ENCODE results near the gene ARHGEF12. TPM values are rescaled to one million over a fixed set of nuclear protein-coding genes. Genes with fewer than 3 reads are reported as not detected.

ARHGEF12 gene
- polyA plus RNA-seq, 1 donor, result 34.2 TPM

DNA sequence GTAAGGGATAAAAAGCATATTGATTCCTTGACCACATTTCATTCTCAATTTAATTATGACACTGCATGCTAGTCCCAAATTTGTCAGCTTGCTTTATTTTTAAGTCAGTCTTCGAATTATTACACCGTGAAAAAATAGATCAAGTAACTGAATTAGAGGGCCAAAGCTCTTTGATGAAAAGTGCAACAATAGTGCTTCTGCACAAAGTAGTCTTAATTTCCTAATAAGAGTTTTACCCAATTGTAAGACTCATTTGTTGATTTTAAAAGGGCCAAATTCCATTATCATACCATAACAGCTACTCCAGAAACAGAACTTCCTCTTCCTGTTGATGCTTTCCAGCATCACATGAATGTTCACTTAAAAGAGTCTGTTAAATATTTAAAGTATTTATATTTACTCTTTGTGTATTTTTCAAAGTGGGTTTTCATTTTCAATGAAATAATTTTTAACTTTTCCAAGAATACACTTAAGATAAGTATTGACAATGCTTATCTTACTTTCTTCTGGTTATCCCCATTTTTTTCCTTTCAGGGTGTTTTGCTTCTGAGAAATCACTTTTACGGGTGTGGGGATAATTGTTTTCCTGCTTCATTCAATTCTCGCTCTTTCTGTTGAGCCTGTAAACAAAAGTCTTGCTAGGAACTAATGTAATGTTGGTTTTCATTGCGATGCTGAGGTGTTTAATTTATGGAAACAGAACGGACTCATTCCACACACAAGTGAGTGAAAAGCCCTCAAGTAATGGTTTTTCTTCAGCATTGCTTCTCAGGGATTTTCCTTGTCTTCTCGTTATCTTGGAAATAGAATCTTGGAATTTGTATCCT, 2.1 kb downstream of the ARHGEF12 start:
- DNase-seq (ENCODE audit: low read depth), result no peak

DNA sequence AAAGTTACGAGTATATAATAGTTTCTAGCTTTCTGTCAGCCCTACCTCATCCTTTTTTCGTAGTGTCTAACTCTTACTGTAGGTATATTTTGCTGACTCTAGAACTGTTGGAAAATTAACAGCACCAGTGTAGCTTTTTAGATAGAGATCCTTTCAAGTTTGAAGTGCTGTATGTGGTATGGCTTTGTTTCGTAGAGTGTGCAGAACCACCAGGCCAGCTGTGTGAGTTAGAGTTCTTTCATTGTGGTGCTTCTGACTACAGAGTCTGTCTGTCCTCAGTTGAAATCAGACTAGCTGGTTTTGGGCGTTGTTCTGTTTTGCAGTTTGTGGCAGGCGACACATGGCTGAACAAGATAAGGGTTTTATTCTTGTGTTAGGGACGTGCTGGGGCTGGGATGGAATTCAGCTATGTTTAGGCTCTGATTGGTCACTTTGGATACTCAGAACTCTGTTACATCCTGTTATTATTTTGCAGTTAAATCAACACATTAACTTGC, 3.2 kb downstream of the ARHGEF12 start:
- DNase-seq (ENCODE audit: low read depth), result no peak

DNA sequence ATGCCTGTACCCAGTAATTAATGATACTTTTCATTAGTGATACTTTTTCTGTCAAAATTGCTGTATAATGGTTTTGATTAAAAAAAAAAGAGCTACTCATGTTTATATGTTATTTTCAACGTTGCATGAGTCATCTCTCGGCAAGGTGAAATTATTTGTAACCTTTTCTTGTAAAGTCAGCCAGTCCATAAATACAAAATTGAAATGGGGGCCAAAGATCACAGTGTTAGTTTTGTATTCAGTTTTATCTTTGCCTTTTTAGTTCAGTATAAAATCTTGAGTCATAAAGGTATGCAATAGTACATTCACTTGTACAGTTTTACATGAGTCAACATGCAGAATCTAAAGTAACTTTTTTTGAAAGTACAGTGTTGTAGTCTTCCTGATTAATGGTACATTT, 4.3 kb downstream of the ARHGEF12 start:
- no peak for DNase-seq (ENCODE audit: low read depth)

DNA sequence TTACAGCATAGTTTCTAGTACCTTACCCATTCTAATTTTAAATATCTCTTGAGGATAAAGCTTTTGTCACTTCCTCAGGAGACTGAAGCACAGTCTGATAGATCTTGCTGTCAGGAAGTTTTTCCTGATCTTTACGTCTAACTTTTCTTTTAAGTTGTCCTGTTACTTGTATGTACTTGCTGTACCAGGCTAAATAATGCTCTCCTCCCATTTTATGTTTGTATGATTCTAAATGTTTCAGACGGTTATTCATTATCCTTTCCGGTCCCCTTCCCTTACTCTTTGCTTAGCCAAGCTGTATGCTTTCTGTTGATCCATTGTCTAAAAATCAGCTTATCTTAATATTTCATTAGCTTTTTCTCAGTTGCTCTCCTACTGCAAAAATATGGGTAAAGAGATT, 6.0 kb downstream of the ARHGEF12 start:
- DNase-seq (ENCODE audit: low read depth), result no peak

DNA sequence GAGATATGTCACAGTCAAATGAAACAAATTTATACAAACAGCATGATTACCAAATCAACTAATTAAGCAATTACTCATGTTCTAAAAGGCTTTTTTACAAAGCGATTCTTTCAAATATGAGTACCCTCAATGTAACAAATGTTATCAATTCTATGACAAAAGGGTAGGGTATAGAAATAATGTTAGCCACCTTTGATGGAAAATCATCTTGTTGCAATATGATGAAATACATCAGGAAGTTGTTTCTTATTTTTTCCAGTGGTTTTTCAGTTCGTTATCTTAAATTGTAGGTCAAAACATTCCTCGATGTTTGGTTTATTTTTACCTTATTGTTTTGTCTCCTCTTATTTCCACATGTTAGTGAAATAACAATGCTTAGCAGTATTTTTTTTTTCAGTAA, 6.5 kb downstream of the ARHGEF12 start:
- DNase-seq (ENCODE audit: low read depth), result no peak

DNA sequence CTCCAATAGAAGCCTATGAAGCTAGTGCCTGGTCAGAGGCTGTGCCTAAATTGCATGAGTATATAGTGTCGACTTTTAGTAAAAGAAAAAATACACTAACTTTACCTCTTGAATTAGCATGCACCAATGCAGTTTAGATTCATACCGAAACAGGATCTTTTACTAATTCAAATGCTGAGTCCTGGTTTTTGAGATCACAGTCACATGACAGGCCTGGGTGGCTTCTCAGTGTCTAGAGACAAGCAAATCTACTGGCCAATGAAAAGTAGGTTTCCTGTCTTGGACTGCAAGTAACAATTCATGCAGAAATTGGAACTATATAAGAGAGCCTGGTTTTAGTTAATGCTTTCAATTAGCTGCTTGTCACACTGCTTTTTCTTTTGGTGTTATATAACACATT, 7.2 kb downstream of the ARHGEF12 start:
- no peak for DNase-seq (ENCODE audit: low read depth)

DNA sequence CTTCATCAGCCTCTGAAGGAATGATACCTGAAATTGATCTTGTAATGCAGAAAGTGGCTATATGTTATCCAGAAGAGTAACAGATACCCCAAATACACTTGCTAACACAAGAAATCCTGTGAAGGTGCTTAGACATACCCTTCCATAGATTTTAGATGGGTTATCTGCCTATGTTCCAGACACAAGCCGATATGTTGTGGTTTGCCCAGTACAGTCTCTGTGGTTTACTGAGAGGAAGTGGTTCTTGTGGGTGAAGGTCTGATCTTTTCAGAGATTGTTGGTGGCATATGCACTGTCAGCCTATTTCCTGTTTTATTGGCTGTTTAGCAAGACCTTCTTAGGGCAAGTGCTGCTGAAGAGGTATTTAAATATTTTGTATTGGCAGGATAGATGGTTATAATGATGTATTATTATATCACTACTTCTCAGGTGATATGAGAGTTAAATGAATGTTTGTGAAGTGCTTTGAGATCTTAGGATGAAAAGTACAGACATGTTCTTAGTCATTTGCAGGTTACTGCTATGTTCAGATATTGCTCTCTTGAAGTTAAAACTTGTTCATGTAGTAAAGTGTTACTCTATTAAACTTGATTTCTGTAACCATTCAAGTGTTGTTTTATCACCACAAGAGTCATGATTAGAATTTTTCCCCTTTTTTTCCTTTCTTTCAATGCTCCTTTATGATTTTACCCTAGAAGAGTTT, 8.2 kb downstream of the ARHGEF12 start:
- no peak for DNase-seq (ENCODE audit: low read depth)

DNA sequence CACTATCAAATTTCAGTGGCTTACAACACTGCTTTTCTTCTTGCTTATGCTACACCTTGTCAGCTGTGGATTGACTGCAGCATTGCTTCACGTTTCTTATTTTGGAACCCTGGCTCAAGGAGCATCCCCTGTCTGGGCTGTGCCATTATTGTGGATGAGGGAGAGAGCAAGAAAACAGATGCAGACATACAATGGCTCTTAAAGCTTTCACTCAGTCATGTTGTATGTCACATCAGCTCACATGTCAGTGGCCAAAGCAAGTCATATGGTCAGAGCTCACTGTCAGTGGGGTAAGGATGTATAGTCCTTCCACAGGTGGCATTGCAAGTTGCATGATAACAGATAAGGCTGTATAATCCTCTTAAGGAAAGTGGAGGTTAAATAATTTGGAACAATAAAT, 10.0 kb downstream of the ARHGEF12 start:
- no peak for DNase-seq (ENCODE audit: low read depth)

DNA sequence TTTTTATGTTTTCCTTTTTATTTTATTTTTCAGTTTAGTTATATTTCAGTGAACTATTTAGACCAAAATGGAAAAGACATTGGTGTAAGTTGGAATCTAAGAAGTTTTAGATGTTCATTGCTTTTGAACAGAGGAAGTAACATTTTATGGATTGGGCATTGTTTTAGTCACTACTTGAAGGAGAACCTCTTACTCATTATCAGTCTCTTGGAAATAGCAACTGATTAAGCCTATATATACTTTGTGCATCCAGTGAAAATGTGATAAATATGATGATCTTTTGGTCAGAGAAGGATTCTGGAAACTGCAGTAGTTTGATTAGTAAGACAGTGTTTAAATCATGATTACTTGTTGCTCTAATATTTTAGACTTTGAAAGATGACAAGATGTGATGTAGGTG, 14.4 kb downstream of the ARHGEF12 start:
- no peak for DNase-seq (ENCODE audit: low read depth)

DNA sequence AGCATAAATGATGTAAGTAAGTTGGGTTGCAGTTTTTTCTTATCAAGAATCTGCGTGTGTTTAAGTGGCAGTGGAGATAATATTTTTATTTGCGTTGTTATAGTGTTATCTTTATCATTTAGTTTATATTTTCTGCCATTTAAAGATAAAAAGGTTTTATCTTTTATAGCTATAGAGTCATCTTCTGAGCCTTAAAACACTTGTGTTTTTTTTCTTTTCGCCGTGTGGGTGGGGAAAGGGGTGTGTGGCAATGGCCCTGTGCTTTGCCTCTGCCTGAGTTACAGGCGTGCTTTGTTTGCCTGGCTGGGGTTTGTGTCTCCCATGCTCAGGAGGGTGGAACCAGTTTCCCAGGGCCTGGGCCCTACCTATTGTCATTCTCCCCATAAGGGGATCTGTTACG, 16.2 kb downstream of the ARHGEF12 start:
- no peak for DNase-seq (ENCODE audit: low read depth)

DNA sequence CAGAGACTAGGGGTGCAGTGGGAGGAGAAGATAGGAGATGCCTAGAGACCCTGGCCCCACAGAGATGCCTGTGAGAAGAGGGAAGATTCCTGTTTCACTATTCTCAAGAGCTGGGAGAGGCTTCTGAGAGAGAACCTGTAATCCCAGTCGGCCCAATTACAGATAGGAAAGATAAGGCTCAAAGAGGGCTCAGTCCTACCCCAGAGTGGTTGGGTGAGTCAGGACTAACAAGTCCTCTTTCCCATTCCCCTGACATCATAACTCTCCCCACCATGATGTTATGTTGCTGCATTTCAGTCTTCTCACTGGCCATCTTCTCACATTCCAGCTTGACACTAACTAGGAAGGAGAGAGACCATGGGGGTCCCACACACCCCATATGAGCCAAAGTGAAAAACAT, 17.9 kb downstream of the ARHGEF12 start:
- DNase-seq (ENCODE audit: low read depth), result no peak

DNA sequence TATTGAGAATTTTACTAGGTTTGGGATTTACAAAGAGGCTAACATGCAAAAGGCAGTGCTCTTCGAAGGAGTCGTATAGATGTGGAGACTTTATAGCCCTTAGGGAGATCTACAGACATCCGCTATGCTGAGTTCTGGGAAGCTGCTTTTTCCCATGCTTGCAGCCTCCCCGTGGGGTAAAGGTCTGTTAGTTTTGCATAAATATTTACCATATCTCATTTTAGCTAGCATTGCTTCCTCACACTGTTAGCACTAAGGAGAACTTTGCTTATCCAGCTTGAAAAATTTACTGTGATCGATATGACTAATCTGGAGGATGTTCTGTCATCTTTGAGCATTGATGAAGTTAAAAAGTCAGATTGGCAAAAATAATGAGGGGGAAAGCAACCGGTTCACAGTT, 18.6 kb downstream of the ARHGEF12 start:
- no peak for DNase-seq (ENCODE audit: low read depth)

DNA sequence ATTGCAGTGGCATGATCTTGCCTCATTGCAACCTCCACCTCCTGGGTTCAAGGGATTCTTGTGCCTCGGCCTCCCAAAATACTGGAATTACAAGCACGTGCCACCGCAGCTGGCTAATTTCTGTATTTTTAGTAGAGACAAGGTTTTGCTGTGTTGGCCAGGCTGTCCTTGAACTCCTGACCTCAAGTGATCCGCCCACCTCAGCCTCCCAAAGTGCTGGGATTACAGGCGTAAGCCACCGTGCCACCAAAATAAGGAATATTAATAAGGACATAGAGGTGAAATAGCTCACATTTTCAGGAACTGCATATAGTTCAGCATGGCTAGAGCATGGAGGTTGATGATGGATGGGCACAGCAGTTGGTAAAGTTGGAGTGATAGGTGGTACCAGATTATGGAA, 21.4 kb downstream of the ARHGEF12 start:
- no peak for DNase-seq (ENCODE audit: low read depth)

DNA sequence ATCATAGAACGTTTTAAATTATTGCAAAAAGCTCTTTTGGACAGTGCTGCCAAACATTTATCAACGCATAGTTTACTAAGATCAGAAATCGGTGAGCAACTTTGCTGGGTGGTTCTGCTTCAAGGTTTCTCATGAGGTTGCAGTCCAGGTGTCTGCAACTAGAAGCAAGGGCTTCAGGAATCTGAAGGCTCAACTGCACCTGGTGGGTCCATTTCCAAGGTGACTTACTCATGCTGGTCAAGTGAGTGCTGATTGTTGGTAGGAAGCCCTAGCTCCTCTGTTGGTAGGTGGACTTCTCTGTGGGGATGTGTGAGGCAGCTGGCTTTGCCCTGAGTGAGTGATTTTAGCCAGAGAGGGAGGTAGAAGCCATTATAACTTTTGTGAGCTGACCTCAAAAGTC, 22.5 kb downstream of the ARHGEF12 start:
- no peak for DNase-seq (ENCODE audit: low read depth)

DNA sequence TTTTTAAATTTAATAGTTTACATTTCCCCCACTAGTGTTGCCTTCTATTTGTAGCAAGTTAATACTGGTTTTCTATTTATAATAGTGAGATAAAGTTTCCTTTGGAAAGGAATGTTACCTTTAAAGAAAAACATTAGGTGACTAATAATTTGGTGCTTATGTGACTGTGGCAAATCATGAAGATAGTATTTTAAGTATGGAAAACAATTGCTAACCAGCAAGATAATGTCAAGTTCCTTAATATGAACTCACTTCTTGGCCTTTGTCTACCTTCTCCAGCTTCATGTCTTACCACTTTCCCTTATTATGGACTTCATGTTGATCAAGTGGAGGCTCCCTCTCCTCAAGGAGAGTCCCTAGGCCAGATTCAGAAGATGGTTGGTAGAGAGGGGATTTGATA, 27.2 kb downstream of the ARHGEF12 start:
- no peak for DNase-seq (ENCODE audit: low read depth)

DNA sequence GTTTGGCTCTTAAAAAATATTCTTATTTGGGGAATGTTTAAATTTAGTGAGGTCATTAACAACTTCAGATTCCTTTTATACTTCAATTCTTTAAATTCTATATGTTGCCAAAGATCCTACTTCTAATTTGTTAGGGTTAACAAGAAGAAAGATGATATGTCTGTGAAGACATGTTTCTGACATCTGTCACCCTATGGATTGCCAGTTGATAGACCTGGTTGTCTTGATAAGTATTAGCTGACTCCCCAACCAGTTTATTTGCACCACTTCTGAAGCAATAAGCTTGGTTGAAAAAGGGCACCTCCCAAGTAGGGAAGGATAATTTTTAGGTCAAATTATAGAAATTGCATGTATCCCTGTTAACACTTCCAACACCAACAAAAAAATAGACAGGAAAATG, 29.3 kb downstream of the ARHGEF12 start:
- DNase-seq (ENCODE audit: low read depth), result no peak

DNA sequence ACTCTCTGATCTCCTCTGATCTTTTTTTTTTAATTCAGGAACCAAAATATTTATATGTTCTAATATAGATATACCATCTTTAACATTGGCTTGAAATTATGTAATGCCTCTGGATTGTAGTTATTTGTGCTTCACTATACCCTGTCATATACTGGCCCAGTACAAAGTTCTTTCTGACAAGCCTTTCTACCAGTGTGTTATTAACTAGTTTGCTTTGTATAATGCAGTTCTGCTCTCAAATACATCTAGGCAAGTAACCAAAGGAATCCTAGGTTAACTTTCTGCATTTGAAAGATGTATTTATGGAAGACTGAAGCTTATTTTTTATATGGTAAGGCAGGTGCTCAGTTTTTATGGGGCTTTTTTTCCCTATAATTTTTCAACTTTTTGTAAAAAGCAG, 36.1 kb downstream of the ARHGEF12 start:
- DNase-seq (ENCODE audit: low read depth), result no peak

DNA sequence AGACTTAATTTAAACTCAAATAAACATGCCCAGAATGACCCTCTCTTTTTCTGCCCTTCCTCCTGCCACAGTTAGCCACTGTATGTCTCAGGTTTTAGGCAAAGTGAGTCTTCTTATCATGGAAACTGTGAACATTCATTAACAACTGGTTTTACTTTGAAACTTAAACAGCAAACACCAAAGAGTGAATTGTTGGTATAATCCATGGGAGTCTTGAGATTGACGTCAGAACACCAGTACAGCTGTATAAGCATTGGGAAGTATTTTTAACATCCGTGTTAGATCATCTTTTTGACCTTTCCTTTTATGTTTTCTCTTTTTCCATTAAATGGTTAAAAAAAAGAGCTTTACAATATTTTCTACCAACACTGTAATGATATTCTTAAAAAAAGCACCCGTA, 38.9 kb downstream of the ARHGEF12 start:
- DNase-seq (ENCODE audit: low read depth), result no peak

DNA sequence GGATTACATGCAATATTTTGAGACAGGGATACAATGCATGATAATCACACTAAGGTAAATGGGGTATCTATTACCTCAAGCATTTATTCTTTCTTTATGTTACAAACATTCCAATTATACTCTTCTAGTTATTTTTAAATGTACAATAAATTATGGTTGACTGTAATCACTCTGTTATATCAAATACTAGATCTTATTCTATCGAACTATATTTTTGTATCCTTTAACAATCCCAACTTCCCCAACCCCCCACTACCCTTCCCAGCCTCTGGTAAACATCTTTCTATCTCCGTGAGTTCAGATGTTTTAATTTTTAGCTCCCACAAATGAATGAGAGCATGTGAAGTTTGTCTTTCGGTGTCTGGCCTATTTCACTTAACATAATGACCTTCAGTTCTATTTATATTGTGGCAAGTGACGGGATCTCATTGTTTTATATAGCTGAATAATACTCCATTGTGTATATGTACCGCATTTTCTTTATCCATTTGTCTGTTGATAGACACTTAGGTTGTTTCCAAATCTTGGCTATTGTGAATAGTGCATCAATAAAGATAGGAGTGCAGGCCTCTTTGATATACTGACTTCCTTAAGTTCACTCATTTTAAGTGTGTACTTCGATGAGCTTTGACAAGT, 40.5 kb downstream of the ARHGEF12 start:
- DNase-seq (ENCODE audit: low read depth), result no peak

DNA sequence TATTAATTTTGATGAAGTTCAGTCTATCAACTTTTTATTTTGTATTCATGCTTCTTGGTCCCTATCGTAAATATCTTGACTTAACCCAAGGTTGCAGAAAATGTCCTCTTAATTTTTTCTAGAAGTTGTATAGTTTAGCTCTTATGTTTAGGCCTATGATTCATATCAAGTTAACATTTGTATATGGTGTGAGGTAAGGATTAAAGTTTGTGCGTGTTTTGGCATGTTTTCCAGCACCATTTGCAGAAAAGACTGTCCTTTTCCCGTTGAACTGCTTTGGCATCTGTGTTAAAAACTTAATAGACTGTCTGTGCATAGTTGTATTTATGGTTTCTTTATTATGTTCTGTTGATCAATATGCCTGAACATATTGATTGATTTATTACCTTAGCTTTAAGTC, 42.3 kb downstream of the ARHGEF12 start:
- DNase-seq (ENCODE audit: low read depth), result no peak

DNA sequence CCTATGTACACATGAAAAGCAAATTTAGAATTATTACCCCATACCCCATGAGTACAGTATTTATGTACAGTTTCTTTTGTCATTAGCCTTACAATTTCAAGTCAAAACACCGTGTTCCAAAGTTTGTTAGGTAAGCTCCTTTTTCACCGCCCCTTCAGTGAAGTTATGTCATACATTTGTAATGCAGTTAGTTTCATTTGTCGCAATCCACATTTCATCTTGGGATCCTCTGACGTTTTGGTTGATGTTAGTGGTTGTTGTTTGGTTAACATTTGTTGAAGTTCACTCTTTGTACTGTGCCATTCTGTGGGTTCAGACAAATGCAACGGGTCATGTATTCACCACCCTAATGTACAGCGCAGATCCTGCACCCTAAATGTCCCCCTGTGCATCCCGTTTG, 45.2 kb downstream of the ARHGEF12 start:
- no peak for DNase-seq (ENCODE audit: low read depth)

DNA sequence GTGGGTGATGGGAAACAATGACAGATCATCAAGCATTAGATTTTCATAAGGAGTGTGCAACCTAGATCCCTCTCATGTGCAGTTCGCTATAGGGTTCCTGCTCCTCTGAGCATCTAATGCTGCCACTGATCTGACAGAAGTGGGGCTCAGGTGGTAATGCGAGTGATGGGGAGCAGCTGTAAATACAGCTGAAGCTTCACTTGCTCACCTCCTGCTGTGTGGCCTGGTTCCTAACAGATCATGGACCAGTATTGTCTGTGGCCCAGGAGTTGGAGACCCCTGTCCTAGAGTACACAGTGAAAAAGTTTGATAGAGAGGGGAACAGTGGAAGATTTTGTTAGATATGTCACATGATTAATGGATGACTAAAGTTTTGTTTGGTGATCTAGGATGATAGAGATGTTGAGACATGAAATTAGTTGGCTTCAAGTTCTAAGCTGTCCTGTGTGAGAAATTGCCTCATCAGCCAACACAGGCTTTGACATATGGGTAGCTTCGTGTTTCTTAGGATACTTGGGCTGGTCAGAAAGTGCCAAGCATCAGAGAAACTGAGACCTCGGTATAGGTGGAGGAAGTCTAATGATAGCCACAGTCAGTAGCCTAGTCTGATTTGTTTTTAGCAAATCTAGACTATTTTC, 47.4 kb downstream of the ARHGEF12 start:
- no peak for DNase-seq (ENCODE audit: low read depth)
